Smooth muscle cell (in vitro differentiated cells): ENCODE data around the gene ST3GAL3. TPM values are rescaled to one million over a fixed set of nuclear protein-coding genes. Genes with fewer than 3 reads are reported as not detected.

ENCODE experiments used
- DNase-seq: peaks from one replicate; lab custom pipeline; 2025; ENCODE audit not compliant: unreplicated experiment; lab: John Stamatoyannopoulos, UW
- H2AFZ ChIP-seq: fragments of 200-600 bp; sonication (generic); 2 replicates; pipeline ENCODE4 v1.6.0; 2016; ENCODE audit warnings: antibody characterized with exemption, low read depth, mild to moderate bottlenecking
- H3F3A ChIP-seq: fragments of 200-600 bp; sonication (generic); 2 replicates; pipeline ENCODE4 v1.6.0; 2017; ENCODE audit warnings: antibody characterized with exemption, low read depth
- H3K27ac ChIP-seq: fragments of 200-600 bp; sonication (generic); 2 replicates; pipeline ENCODE4 v1.5.1; 2016; ENCODE audit warnings: low read depth, mild to moderate bottlenecking
- H3K27me3 ChIP-seq: fragments of 200-600 bp; sonication (generic); 2 replicates; pipeline ENCODE4 v1.6.1; 2016; ENCODE audit warnings: low read depth, mild to moderate bottlenecking
- H3K36me3 ChIP-seq: fragments of 200-600 bp; sonication (generic); 2 replicates; pipeline ENCODE4 v1.5.1; 2016; ENCODE audit warnings: low read depth
- H3K4me1 ChIP-seq: fragments of 200-600 bp; sonication (generic); 2 replicates; pipeline ENCODE4 v1.5.1; 2016; ENCODE audit warnings: low read depth
- H3K4me2 ChIP-seq: fragments of 200-600 bp; sonication (generic); 2 replicates; pipeline ENCODE4 v1.6.0; 2016; ENCODE audit warnings: mild to moderate bottlenecking
- H3K4me3 ChIP-seq: fragments of 200-600 bp; sonication (generic); 2 replicates; pipeline ENCODE4 v1.5.1; 2016; ENCODE audit warnings: mild to moderate bottlenecking
- H3K79me2 ChIP-seq: fragments of 200-600 bp; sonication (generic); 2 replicates; pipeline ENCODE4 v1.6.0; 2016; ENCODE audit warnings: low read depth, mild to moderate bottlenecking
- H3K9ac ChIP-seq: fragments of 200-600 bp; sonication (generic); 2 replicates; pipeline ENCODE4 v1.6.0; 2016; ENCODE audit warnings: low read depth
- H3K9me3 ChIP-seq: fragments of 200-600 bp; sonication (generic); replicated peaks from 2 replicates; pipeline ENCODE4 v1.5.1; 2016; ENCODE audit warnings: low read depth
- H4K20me1 ChIP-seq: fragments of 200-600 bp; sonication (generic); 2 replicates; pipeline ENCODE4 v1.6.0; 2016; ENCODE audit warnings: low read depth
- WGBS: methylation state at CpG from one replicate; pipeline ENCODE4 v1.1.7; 2016; ENCODE audit warnings: low lambda C conversion rate; 5-methylcytosine and 5-hydroxymethylcytosine counted together
- polyA plus RNA-seq: library from polyadenylated mRNA; unstranded; fragments of >200 nt; fragmentation: Nextera tagmentation; extraction: Ambion mirVana; gene quantifications from 2 replicates; pipeline ENCODE4 v1.2.1, GENCODE V29; 2016
- total RNA-seq: library from RNA; depleted of rRNA; stranded (reverse); fragments of >200 nt; gene quantifications from 2 replicates; pipeline ENCODE4 v1.2.3, GENCODE V29; 2014
- TF ChIP-seq, protein P1 (sequence below): fragments of 200-600 bp; sonication (generic); IDR thresholded peaks from 2 replicates; pipeline ENCODE4 v1.5.1; 2017; ENCODE audit warnings: borderline replicate concordance, mild to moderate bottlenecking, antibody characterized with exemption; ENCODE audit not compliant: insufficient read depth, poor library complexity, severe bottlenecking

ST3GAL3 gene
- total and polyA plus RNA-seq, 2 experiments from 2014 or later: 16.0 to 16.6 TPM

DNA sequence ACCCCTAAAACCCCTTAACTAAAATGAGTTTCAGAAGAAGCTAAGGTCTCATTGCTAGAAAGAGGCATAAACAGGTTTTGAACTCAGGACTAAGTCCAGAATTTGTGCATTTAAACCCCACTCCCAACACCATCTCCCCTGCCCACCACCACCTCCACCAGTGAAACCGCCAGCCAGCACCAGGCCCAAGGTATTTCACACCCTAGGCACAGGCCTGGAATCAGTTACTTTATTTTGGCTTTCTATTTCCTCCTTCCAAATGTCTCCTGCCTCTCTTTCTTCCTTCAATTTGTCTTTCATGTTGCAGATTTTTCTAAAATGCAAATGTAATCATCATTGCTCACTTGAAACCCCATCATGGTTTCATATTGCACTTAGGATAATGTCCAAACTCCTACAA is 237.5 kb downstream of the ST3GAL3 start:
- no peak overlapping the region for H3K4me2 ChIP-seq
- 100% methylated on average over 1 of the region's 1 CpG for WGBS
- H3K79me2 ChIP-seq: peaks cover 18% of the 10 kb centered on the region
- no peak overlapping the region for H3K27ac ChIP-seq
- H3K36me3 ChIP-seq: no peaks in the 10 kb centered on the region
- TF ChIP-seq, protein P1, sequence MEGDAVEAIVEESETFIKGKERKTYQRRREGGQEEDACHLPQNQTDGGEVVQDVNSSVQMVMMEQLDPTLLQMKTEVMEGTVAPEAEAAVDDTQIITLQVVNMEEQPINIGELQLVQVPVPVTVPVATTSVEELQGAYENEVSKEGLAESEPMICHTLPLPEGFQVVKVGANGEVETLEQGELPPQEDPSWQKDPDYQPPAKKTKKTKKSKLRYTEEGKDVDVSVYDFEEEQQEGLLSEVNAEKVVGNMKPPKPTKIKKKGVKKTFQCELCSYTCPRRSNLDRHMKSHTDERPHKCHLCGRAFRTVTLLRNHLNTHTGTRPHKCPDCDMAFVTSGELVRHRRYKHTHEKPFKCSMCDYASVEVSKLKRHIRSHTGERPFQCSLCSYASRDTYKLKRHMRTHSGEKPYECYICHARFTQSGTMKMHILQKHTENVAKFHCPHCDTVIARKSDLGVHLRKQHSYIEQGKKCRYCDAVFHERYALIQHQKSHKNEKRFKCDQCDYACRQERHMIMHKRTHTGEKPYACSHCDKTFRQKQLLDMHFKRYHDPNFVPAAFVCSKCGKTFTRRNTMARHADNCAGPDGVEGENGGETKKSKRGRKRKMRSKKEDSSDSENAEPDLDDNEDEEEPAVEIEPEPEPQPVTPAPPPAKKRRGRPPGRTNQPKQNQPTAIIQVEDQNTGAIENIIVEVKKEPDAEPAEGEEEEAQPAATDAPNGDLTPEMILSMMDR: no peak
- H3K4me3 ChIP-seq: no peak overlapping the region
- no peaks in the 10 kb centered on the region for H3K9me3 ChIP-seq
- no peak overlapping the region for H2AFZ ChIP-seq
- no peak for DNase-seq
- no peaks in the 10 kb centered on the region for H3F3A ChIP-seq
- no peak overlapping the region for H3K9ac ChIP-seq
- H4K20me1 ChIP-seq: peaks cover 5% of the 10 kb centered on the region
- peaks cover 8% of the 10 kb centered on the region for H3K4me1 ChIP-seq
- H3K27me3 ChIP-seq: no peaks in the 10 kb centered on the region

- Histone ChIP-seq H3K4me1 (peaks cover 8% of the 10 kb centered on the region), H3K27me3 (no peaks in the 10 kb centered on the region), H3F3A (no peaks in the 10 kb centered on the region), H3K27ac (no peak overlapping the region), H4K20me1 (peaks cover 5% of the 10 kb centered on the region), H3K9ac (no peak overlapping the region), H3K4me2 (peak overlapping the region; percentile 99), H3K4me3 (peak overlapping the region; percentile 61), H2AFZ (peak overlapping the region; percentile 63), H3K79me2 (peaks cover 23% of the 10 kb centered on the region), H3K9me3 (no peaks in the 10 kb centered on the region), H3K36me3 (no peaks in the 10 kb centered on the region)
- DNase-seq: no peak
- WGBS: 82% methylated on average over 3 of the region's 3 CpGs
- TF ChIP-seq, protein P1: no peak
Measured at GRCh38 chr1:43945674-43946235, 238.4 kb downstream of the ST3GAL3 start.

DNA sequence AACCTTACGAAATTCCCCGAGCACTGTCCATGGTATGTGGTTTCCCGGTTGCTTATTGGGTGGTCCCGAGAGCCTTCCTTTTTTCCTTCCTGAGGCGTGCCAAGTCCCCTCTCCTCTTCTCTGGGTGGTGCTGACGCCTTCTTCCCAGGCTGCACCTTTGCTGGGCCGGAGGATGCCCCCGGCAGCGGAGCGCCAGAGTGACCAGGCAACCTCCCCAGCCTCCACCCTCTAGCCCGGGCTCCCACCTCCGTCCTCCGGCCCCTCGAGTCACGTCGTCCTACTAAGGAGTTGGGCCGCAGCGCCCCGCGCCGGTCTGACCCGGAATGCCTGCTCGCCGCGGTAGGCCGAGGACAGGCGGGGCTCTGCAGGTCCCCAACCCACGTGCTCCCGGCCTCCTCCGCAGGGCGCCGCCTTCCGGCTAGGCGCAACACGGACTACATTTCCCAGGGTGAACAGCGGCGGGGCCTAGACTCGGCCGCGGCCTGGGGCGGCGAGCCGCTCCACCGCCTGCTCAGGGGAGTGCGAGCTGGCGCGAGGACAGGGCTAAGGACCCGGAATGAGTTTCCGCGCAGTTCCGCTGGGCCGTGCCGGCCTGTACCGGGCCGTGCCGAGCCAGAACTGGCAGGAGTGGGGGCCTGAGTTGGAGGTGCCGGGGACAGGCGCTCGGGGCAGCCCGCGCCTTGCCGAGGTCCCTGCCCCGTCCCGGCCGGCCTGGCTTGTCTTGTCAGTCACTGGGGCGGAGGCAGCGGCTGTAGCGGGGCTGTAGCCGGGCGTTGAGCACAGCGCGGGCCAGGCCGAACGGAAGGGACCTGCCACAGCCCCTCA is 239.1 kb downstream of the ST3GAL3 start, which contains the start of gene IPO13:
Gene IPO13 (plus strand): TSS at position 715 of the 825 bp plus-strand sequence. CDS start 651 bp downstream, outside the sequence.
- Histone ChIP-seq H3F3A (no peaks in the 10 kb centered on the region), H3K4me1 (peaks cover 8% of the 10 kb centered on the region), H4K20me1 (peaks cover 8% of the 10 kb centered on the region), H3K4me2 (peak within 1 kb of the TSS; percentile 99), H3K9ac (peak within 1 kb of the TSS; percentile 97), H3K36me3 (no peaks in the 10 kb centered on the region), H3K4me3 (peak within 1 kb of the TSS; percentile 61), H3K79me2 (peaks cover 23% of the 10 kb centered on the region), H3K9me3 (no peaks in the 10 kb centered on the region), H3K27me3 (no peaks in the 10 kb centered on the region), H3K27ac (peak within 1 kb of the TSS; percentile 87), H2AFZ (peak within 1 kb of the TSS; percentile 63)
- TF ChIP-seq, protein P1: peak; percentile 44
- DNase-seq: peak; percentile 93
- under 1% methylated on average over 72 of the region's 74 CpGs for WGBS
